GM23248 (cell line): Measurements from ENCODE around the gene PPP1R3C.

ENCODE experiments used
- EZH2 ChIP-seq: fragments of 200-600 bp; sonication (generic); IDR thresholded peaks from 2 replicates; pipeline ENCODE4 v1.6.1; 2018; ENCODE audit warnings: antibody characterized with exemption, mild to moderate bottlenecking; ENCODE audit not compliant: insufficient read depth, poor library complexity, severe bottlenecking
- EZH2phosphoT487 ChIP-seq: fragments of 200-600 bp; sonication (generic); IDR thresholded peaks from 2 replicates; pipeline ENCODE4 v1.6.1; 2018; ENCODE audit warnings: antibody characterized with exemption, moderate library complexity, mild to moderate bottlenecking, low read depth; ENCODE audit not compliant: insufficient read depth

- TF ChIP-seq EZH2phosphoT487 (no peak), EZH2 (no peak)
Measured at GRCh38 chr10:91589015-91589657, 43.7 kb downstream of the PPP1R3C start.
